Endometrium (tissue), 2 donors: ENCODE measurements around the gene OBI1.

Source experiments
- FAIRE-seq: peaks from 2 replicates; lab custom pipeline; 2012; peaks lifted over from hg19 to GRCh38; lab: Jason Lieb, UNC
- donor health status: control.
- donor health status: control.

Gene OBI1

GRCh38 chr13:78603240-78603957 is 55.6 kb downstream of the OBI1 start, which contains the start of gene POU4F1:
TSS of gene POU4F1 (minus strand) at chr13:78603552. CDS start at chr13:78603326, 226 bp downstream.
- no peak for FAIRE-seq

GRCh38 chr13:78602561-78603239 is 56.3 kb downstream of the OBI1 start:
- no peak for FAIRE-seq

- no peak for FAIRE-seq
Observed at GRCh38 chr13:78601874-78602560, 56.9 kb downstream of the OBI1 start.

GRCh38 chr13:78601124-78601873 is 57.7 kb downstream of the OBI1 start:
- FAIRE-seq: no peak

GRCh38 chr13:78600280-78600883 is 58.6 kb downstream of the OBI1 start:
- FAIRE-seq: no peak

- no peak for FAIRE-seq
Observed at GRCh38 chr13:78599645-78600279, 59.2 kb downstream of the OBI1 start.

- FAIRE-seq: no peak
Observed at GRCh38 chr13:78598966-78599644, 59.9 kb downstream of the OBI1 start.

GRCh38 chr13:78598116-78598781 is 60.7 kb downstream of the OBI1 start:
- no peak for FAIRE-seq

GRCh38 chr13:78597602-78597932 is 61.4 kb downstream of the OBI1 start:
- no peak for FAIRE-seq

- no peak for FAIRE-seq
Observed at GRCh38 chr13:78596736-78597601, 62.0 kb downstream of the OBI1 start.

- FAIRE-seq: no peak
Observed at GRCh38 chr13:78596399-78596735, 62.6 kb downstream of the OBI1 start.

GRCh38 chr13:78595495-78596398 is 63.2 kb downstream of the OBI1 start:
- no peak for FAIRE-seq

GRCh38 chr13:78594456-78594975 is 64.4 kb downstream of the OBI1 start:
- FAIRE-seq: no peak

- FAIRE-seq: no peak
Observed at GRCh38 chr13:78593652-78594455, 65.1 kb downstream of the OBI1 start.

GRCh38 chr13:78593129-78593528 is 65.8 kb downstream of the OBI1 start:
- FAIRE-seq: no peak

GRCh38 chr13:78592584-78592983 is 66.4 kb downstream of the OBI1 start:
- no peak for FAIRE-seq

- no peak for FAIRE-seq
Observed at GRCh38 chr13:78589206-78589605, 69.7 kb downstream of the OBI1 start.
